T-helper 17 cell (primary cell): ENCODE results near the gene IMPA2. TPM values are rescaled to one million over a fixed set of nuclear protein-coding genes. Genes with fewer than 3 reads are reported as not detected.
A peak's percentile ranks its signal among the peaks of the same experiment; 100 is the strongest.
"Not testable (repeated sequence)": the region's sequence is repeated elsewhere in the genome, so short reads cannot be mapped to it uniquely, and the experiment has no call there.

Experiments used
- ATAC-seq: fragments of 150-1000 bp; cut with Tn5 transposase; 2 replicates; pipeline ENCODE4 v1.10.0; 2021; ENCODE audit warnings: mild to moderate bottlenecking, moderate library complexity
- DNase-seq, 3 donors: peaks; one replicate each; pipeline versions ENCODE4 v3.0.0 to v3.0.0-alpha.2; 2020 to 2021
- H3K9me3 ChIP-seq: one replicate; pipeline ENCODE4 v1.7.0; 2013; ENCODE audit warnings: low read length, mild to moderate bottlenecking; ENCODE audit not compliant: control insufficient read depth, poor library complexity, severe bottlenecking
- H3K27ac Mint-ChIP-seq: one replicate; pipeline ENCODE4 v1.8.0; 2022; ENCODE audit warnings: mild to moderate bottlenecking, moderate library complexity, mixed read lengths
- H3K27me3 Mint-ChIP-seq: one replicate; pipeline ENCODE4 v1.8.0; 2022; ENCODE audit warnings: mixed read lengths
- H3K36me3 Mint-ChIP-seq: one replicate; pipeline ENCODE4 v1.8.0; 2022; ENCODE audit warnings: low read depth, mixed read lengths
- H3K4me1 Mint-ChIP-seq: one replicate; pipeline ENCODE4 v1.8.0; 2022; ENCODE audit warnings: mild to moderate bottlenecking, mixed read lengths
- H3K4me3 Mint-ChIP-seq: one replicate; pipeline ENCODE4 v1.8.0; 2022; ENCODE audit warnings: mild to moderate bottlenecking, moderate library complexity, mixed read lengths
- total RNA-seq, 4 donors: library from RNA in 2 of 4; stranded (reverse) in 2 of 4; gene quantifications; one replicate each; pipeline ENCODE4 v1.2.3 and lab custom pipeline; 2022 to 2026

Gene IMPA2
- total RNA-seq (1 to 10 TPM; 4.3 to 5.8 TPM), total RNA-seq (lab: John Stamatoyannopoulos, UW) (3.2 to 3.8 reads per million in 2 donors)

DNA sequence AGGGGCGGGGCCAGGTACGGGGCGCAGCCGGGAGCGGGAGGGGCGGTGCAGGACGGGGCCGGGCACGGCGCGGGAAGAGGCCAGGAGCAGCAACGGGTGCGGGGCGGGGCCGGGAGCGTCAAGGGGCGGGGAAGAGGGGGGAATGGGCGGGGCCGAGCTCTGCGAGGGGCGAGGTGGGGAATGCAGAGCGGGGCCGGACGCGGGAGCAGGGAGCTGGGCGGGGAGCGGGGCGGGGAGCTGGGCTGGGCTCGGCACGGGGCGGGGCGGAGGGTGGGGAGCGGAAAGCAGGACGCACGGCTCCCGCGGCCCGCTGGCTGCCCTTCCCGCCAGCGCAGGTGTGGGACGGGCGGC lies at the start of gene IMPA2:
Gene IMPA2 (plus strand): TSS at position 316 of the 351 bp plus-strand sequence. CDS start 163 bp downstream, outside the sequence.
- no peaks in the 10 kb centered on the region for H3K9me3 ChIP-seq
- Mint-ChIP-seq H3K27ac (peak within 1 kb of the TSS; percentile 73), H3K4me3 (peak within 1 kb of the TSS; percentile 90), H3K27me3 (no peaks in the 10 kb centered on the region), H3K4me1 (peaks cover 9% of the 10 kb centered on the region), H3K36me3 (no peaks in the 10 kb centered on the region)
- no peak for ATAC-seq
- DNase-seq = no peak

DNA sequence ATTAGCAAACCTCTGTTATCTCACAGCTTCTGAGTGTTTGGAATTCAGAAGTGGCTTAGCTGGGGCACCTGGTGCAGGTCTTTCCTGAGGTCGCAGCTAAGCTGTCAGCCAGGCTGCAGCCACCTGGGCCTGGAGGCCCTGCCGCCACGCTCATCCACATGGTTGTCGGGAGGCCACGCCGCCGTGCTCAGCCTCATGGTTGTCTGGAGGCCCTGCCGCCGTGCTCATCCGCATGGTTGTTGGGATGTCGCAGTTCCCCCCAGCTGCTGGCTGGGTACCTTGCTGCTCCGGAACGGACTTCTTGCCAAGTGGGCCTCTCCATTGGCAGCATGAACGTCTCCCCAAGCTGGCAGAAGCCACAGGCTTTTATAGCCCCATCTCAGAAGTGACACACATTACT lies 48.9 kb upstream of the IMPA2 start:
- no peaks in the 10 kb centered on the region for H3K36me3 Mint-ChIP-seq
- no peaks in the 10 kb centered on the region for H3K27me3 Mint-ChIP-seq
- no peaks in the 10 kb centered on the region for H3K9me3 ChIP-seq
- no peak overlapping the region for H3K27ac Mint-ChIP-seq
- ATAC-seq (no peak), DNase-seq (no peak)
- no peaks in the 10 kb centered on the region for H3K4me1 Mint-ChIP-seq
- H3K4me3 Mint-ChIP-seq = no peak overlapping the region

DNA sequence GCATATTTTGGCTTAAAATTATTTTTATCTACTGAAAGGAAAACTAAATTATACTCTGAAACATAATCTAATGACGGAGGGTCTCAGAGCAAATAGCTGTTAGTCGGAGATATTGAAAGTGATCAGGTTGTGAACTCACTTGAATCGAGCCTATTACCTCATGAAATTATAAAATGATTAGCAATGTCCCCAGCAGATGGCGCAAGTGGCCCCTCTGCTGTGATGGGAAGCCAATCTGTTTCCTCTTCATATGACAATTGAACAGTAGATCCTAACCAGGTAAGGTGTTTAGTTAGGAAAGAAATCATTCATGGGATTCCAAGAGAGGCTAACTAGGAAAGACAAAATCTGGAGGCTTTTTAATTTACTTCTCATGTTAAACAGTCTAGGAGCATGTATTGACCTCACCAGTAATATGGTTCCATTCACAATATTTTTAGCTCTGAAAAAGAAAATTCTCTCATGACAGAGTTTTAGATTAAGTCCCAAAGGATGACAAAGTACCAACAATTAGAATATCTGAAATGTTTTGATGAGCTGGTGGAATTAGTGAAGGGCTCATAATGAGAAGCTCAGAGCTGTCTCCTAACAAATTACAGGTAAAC lies 43.3 kb upstream of the IMPA2 start:
- Mint-ChIP-seq H3K4me1 (no peaks in the 10 kb centered on the region), H3K27ac (no peak overlapping the region), H3K36me3 (no peaks in the 10 kb centered on the region), H3K4me3 (no peak overlapping the region), H3K27me3 (no peaks in the 10 kb centered on the region)
- DNase-seq (peak; percentile 46 to 71 (median 60)), ATAC-seq (peak; percentile 74)
- no peaks in the 10 kb centered on the region for H3K9me3 ChIP-seq

DNA sequence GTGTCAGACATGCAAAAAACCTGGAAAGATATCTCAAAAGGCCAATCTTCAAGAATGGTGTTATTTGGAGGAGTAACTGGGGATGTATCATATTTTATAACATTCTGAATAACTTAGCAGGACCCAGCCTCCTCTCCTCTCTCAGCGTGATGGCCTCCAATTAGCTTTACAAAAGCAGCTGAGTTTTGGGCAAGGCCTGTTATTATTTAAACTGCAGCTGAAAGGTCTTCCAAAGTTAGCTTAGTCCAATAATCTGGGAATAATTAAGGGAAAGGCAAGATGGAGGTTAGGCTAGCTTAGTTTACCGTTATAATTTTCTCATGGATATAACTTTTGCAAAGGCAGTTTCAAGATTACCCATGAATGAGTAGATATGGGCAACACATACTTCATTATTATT lies 40.4 kb upstream of the IMPA2 start:
- H3K4me1 Mint-ChIP-seq = peaks cover 4% of the 10 kb centered on the region
- DNase-seq (no peak), ATAC-seq (no peak)
- H3K27ac Mint-ChIP-seq = no peak overlapping the region
- H3K4me3 Mint-ChIP-seq = no peak overlapping the region
- H3K9me3 ChIP-seq = no peaks in the 10 kb centered on the region
- H3K27me3 Mint-ChIP-seq = no peaks in the 10 kb centered on the region
- no peaks in the 10 kb centered on the region for H3K36me3 Mint-ChIP-seq

DNA sequence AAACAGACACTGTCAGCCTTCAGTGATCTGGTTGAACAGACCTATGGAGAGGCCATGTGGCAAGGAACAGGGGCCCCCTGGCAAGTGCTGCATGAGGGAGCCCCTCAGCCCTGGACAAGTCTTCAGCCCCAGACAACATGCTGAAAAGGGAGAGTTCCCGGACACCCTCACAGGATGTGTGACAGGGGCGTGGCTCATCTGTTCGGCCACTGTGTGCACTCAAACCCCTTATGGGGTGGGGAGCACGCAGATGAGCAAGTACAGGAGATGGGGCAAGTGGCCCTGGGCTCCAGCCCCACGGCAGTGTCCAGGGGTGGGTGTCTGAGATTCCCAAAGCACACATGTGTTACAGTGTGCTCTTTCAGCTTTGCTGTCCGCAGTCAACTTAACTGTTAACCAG lies 37.8 kb upstream of the IMPA2 start:
- DNase-seq (no peak), ATAC-seq (no peak)
- Mint-ChIP-seq H3K36me3 (no peaks in the 10 kb centered on the region), H3K27ac (no peak overlapping the region), H3K4me1 (peaks cover 8% of the 10 kb centered on the region), H3K27me3 (no peaks in the 10 kb centered on the region), H3K4me3 (no peak overlapping the region)
- no peaks in the 10 kb centered on the region for H3K9me3 ChIP-seq

DNA sequence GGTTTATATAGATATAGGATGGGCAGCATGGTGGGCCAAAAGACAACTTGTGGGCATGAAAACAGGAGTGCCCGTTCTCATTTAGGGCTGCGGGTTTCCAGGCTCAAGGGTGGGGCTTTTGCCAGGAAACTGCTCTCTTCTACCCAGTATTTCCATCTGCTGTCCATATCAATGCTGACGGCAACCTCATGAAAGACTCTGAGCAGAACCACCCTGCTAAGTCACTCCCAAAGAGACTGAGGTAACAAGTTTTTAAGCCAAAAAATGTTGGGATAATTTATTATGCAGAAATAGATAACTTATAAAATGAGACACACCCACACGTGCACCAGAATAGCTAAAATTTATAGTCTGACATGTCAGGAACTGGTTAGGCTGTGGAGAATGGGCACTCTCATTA lies 37.1 kb upstream of the IMPA2 start:
- H3K4me3 Mint-ChIP-seq = no peak overlapping the region
- DNase-seq (no peak), ATAC-seq (no peak)
- no peaks in the 10 kb centered on the region for H3K27me3 Mint-ChIP-seq
- peaks cover 10% of the 10 kb centered on the region for H3K4me1 Mint-ChIP-seq
- H3K27ac Mint-ChIP-seq = no peak overlapping the region
- no peaks in the 10 kb centered on the region for H3K36me3 Mint-ChIP-seq
- H3K9me3 ChIP-seq = no peaks in the 10 kb centered on the region

DNA sequence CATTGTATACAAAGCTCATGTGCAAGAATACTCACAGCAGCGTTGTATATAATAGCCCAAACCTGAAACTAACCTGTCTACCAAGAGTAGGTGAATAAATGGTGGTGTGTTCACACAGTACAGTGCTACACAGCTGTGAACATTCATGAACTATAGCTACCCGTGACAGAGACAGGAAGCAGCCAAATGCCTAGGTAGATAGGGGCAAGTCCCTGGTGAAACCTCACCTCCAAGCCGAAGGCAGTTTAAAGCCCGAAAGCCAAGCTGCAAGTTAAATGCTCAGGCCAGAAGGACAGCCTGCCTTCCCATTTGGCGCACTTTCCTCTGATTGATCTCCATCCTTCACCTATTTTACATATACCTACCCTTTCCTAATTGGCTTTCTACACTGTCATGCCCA lies 36.5 kb upstream of the IMPA2 start:
- DNase-seq (no peak), ATAC-seq (no peak)
- H3K9me3 ChIP-seq = no peaks in the 10 kb centered on the region
- H3K36me3 Mint-ChIP-seq = no peaks in the 10 kb centered on the region
- H3K4me1 Mint-ChIP-seq = peaks cover 11% of the 10 kb centered on the region
- H3K27ac Mint-ChIP-seq = no peak overlapping the region
- H3K27me3 Mint-ChIP-seq = no peaks in the 10 kb centered on the region
- H3K4me3 Mint-ChIP-seq = no peak overlapping the region

DNA sequence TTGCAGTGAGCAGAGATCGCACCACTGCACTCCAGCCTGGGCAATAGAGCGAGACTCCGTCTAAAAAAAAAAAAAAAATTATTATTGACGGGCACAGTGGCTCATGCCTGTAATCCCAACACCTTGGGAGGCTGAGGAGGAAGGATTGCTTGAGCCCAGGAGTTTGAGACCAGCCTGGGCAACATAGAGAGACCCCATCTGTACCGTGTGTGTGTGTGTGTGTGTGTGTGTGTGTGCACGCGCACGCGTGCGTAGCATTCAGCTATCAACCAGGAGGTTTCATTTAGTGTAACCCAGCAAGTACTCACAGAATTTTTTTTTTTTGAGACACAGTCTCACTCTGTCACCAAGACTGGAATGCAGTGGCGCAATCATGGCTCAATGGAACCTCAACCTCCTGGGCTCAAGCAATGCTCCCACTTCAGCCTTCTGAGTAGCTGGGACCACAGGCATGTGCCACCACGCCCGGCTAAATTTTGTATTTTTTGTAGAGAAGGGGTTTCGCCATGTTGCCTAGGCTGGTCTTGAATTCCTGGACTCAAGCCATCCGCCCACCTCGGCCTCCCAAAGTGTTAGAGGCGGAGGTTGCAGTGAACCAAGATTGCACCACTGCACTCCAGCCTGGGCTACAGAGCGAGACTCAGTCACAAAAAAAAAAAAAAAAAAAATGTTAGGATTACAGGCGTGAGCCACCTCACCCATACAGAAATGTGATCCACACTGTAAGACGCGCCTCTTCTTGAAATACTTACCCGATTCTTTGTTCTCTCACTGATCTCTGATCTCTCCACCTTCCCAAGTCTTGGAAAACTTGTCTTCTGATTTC lies 35.3 kb upstream of the IMPA2 start:
- H3K36me3 Mint-ChIP-seq, H3K4me3 Mint-ChIP-seq, ATAC-seq, DNase-seq, H3K27ac Mint-ChIP-seq, H3K9me3 ChIP-seq, H3K27me3 Mint-ChIP-seq: not testable (repeated sequence)
- H3K4me1 Mint-ChIP-seq = peaks cover 11% of the 10 kb centered on the region

DNA sequence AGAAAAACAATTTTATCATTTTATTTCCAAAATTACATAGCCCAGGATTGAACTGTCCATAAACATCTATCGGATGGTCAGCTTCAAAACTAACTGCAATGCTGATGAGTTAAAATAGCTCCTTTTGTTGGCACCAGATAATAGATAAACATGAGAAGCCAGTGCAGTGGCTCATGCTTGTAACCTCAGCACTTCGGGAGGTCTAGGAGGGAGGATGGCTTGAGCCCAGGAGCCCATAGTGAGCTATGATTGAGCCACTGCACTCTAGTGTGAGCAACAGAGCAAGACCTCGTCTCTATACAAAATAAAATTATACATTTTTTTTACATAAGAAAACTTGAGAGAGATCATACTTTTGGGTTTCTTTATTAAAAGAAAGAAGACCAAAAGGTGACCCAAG lies 34.6 kb upstream of the IMPA2 start:
- Mint-ChIP-seq H3K27ac (peak overlapping the region; percentile 73), H3K36me3 (no peaks in the 10 kb centered on the region)

DNA sequence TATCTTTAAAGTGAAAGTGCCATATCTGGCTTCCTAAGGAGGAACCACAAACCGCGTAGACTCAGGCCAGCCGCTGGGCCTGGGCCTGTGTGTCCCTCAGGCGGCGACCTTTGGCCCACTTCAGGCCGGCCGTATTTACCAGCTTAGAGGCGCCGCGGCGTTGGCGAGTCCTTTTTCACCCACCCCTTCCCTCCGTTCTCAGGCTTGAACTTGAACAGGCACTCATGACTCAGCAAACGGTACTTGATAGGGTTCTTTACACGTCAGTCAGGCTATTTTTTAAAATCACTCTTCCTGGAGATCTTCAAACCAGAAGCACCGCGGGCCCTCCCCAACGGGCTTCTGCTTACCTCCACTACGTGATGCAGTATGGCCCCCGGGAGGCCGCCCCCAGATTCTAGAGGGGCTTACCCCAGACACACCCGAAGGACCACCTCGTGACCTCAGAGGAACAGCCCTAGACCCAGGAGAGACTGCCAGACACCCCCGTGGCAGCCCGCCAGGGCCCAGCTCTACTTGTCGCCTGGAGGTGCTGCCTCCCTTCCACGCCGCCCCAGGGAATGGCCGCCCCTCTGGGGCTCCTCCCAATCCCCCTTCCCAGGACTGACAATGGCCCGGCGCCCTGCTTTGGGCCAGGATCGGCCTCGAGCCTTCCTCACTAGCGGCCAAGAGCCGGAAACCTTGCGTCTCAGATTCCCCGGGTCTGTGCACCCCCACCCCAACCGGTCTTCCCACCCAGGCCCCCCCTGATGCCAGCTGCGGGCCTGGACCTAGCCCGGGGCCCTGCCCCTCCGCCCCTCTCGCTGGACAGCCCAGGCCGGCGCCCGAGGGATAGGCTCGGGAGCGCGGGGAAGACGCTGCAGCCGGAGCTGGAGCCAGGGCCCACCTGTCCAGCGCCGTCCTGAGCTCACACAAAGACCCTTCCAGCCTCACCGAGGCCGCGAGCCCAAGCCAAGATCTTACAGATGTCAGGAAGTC lies 33.8 kb upstream of the IMPA2 start:
- ATAC-seq = peak; percentile 90
- H3K27ac Mint-ChIP-seq = peak overlapping the region; percentile 73
- DNase-seq = peak; percentile 10 to 18 (median 12)
- no peaks in the 10 kb centered on the region for H3K36me3 Mint-ChIP-seq
- H3K9me3 ChIP-seq = no peaks in the 10 kb centered on the region
- peaks cover 11% of the 10 kb centered on the region for H3K4me1 Mint-ChIP-seq
- H3K27me3 Mint-ChIP-seq = no peaks in the 10 kb centered on the region
- peak overlapping the region; percentile 89 for H3K4me3 Mint-ChIP-seq

More for the DNA sequence above, 34.6 kb upstream of the IMPA2 start:
- Mint-ChIP-seq H3K4me3 (peak overlapping the region; percentile 19), H3K4me1 (peaks cover 11% of the 10 kb centered on the region), H3K27me3 (no peaks in the 10 kb centered on the region)
- ATAC-seq (no peak), DNase-seq (no peak)
- H3K9me3 ChIP-seq = no peaks in the 10 kb centered on the region

DNA sequence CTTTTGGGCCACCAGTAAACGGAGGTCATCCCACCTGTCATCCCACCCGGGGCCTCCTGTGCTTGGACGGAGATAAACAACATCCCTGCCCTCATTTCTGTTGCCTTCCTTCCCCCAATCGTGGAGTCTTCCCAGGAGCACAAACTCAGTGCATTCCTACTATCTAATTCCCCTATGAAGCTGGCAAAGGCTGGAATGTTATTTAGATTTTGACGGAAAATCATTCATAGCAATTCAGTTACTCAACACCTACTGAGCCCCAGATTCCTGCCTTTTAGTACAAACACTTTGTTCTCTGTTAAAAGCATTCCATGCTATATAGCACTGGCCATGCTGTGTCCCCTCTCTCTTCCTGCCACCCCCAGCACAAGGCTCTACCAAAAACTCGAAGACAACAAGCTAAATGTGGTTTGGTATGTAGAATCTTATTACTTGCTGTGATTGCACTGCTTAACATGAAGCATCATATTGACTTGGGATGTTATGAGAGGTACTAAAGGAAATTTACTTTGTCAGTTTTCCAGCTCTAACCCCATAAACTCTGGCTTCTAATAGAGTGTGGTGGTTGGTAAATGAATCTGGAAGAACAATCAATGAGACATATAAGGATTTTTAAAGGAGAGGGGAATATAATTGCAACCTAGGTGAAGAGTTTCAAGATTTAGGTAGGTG lies 32.3 kb upstream of the IMPA2 start:
- Mint-ChIP-seq H3K27me3 (no peaks in the 10 kb centered on the region), H3K4me3 (peak overlapping the region; percentile 59), H3K27ac (peak overlapping the region; percentile 60), H3K36me3 (no peaks in the 10 kb centered on the region), H3K4me1 (peaks cover 10% of the 10 kb centered on the region)
- DNase-seq (no peak), ATAC-seq (no peak)
- no peaks in the 10 kb centered on the region for H3K9me3 ChIP-seq

DNA sequence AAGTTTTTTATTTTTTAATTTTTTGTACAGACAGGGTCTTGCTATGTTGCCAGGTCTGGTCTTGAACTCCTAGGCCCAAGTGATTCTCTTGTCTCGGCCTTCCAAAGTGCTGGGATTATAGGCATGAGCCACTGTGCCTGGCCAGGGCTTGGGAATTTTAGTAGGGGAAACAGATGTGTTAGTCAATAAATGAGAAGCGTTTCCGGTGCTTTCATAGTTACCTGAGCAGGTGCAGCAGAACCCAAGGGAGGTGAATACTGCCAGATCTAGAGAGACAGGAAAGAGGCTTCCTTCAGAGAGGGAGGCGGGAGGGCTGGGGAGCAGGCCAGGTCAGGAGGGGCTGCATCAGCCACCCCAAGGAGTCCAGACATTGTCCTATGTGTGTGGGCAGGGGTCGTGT lies 30.5 kb upstream of the IMPA2 start:
- no peak for DNase-seq

More for the DNA sequence above, 30.5 kb upstream of the IMPA2 start:
- no peaks in the 10 kb centered on the region for H3K9me3 ChIP-seq
- Mint-ChIP-seq H3K27ac (no peak overlapping the region), H3K27me3 (no peaks in the 10 kb centered on the region), H3K4me1 (peaks cover 7% of the 10 kb centered on the region), H3K36me3 (no peaks in the 10 kb centered on the region), H3K4me3 (no peak overlapping the region)
- no peak for ATAC-seq
